GM12873 (cell line): Measurements from ENCODE around the gene DPM1.

Source experiments
- CTCF ChIP-seq: IDR thresholded peaks from 2 replicates; pipeline ENCODE4 v1.5.1; 2012; ENCODE audit warnings: low read depth, mild to moderate bottlenecking, moderate library complexity, low read length, control low read depth; ENCODE audit not compliant: insufficient read depth; ENCODE audit errors: missing control alignments

DPM1 gene

GRCh38 chr20:50999355-50999754 lies 41.0 kb upstream of the DPM1 start:
- TF ChIP-seq CTCF, result no peak

DNA sequence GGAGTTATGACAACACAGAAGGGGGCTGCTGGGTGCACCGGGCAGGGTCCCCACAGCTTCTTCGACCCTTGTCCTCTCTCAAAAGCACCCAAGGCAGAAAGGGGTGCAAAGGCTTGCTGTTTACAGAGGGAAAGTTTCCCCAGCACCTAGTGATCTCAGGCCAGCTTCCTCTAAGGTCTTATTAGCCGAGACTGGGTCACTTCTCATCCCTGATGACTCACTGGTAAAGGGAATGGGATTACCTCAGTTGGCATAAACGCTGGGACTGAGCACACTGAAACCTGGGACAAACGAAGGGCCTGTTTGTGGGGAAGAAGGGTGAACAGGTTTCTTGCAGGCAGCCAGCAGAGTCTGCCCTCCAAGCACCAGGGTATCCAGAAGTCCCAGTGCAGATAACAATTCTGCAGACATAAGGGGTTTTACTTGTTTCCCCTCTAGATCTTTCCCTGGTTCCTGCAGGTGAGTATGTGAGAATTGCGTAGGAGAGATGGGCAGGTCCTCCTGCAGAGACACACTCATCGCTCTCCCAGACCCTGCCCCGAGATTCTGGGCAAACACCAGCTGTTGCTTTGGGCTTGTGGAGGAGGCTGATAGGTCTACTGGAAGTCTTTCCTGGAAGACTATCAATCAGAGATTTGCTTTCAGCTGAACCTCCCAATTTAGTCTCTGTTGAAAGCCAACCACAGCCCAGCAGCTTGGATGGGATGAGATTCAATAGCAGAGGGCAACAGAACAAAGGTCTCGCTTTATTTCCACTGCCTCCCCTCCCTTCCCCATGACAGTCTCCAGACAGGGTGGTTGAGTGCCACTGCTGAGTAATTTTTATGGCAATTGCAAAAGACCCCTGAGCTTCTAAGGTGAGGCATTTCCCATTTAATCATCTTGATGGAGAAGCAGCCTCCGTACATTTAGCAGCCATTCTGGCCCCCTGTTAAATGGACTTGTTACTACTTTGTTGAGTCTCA lies 38.9 kb upstream of the DPM1 start:
- TF ChIP-seq CTCF, result no peak

- TF ChIP-seq CTCF, result no peak
Measured at GRCh38 chr20:50995506-50995905, 37.2 kb upstream of the DPM1 start.

GRCh38 chr20:50993876-50994275 lies 35.5 kb upstream of the DPM1 start:
- TF ChIP-seq CTCF, result no peak

- TF ChIP-seq CTCF, result peak; percentile 71
Measured at GRCh38 chr20:50992733-50993457, 34.6 kb upstream of the DPM1 start.

DNA sequence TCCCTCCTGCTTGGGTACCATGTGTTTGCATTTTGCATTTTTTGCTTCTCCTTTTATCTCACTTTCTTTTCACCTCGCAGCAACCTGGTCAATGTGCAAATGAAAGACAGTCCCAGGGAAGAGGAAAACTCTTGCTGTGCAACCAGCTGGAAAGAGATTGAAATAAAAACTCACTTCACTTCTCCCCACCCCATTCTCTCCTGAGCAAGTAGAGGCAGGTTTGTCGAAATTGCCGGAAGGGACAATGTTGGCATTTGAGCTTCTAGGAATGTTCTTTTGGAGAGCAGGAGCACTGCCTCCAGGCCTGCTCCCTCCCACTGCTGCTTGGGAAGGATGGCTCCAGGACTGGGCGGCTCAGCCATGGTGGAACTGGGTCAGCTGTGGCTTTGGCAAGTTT lies 34.0 kb upstream of the DPM1 start:
- no peak for TF ChIP-seq CTCF

DNA sequence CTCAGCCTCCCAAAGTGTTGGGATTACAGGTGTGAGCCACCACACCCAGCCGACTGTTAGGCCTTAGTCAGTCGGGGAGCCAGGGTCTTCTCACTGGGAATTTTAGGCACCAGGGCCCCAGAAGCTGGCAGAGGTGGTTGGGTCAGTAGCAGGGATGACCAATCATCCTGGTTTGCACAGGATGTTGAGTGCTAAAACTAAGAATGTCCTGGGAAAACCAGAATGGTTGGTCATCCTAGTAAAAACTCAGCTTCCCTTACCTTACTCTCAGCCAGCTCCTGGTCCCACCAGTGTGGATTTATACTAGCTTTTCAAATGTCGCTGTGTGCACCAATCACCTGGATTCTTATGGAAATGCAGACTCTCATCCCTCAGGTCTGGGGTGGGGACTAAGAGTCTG lies 32.7 kb upstream of the DPM1 start:
- TF ChIP-seq CTCF, result no peak
